T-helper 17 cell (primary cell): Measurements from ENCODE around the gene TNFRSF4. TPM values are rescaled to one million over a fixed set of nuclear protein-coding genes. Genes with fewer than 3 reads are reported as not detected.

ENCODE experiments used
- ATAC-seq: fragments of 150-1000 bp; cut with Tn5 transposase; 2 replicates; pipeline ENCODE4 v1.10.0; 2021; ENCODE audit warnings: mild to moderate bottlenecking, moderate library complexity
- DNase-seq, 3 donors: peaks; one replicate each; pipeline versions ENCODE4 v3.0.0 to v3.0.0-alpha.2; 2020 to 2021
- H3K9me3 ChIP-seq: one replicate; pipeline ENCODE4 v1.7.0; 2013; ENCODE audit warnings: low read length, mild to moderate bottlenecking; ENCODE audit not compliant: control insufficient read depth, poor library complexity, severe bottlenecking
- H3K27ac Mint-ChIP-seq: one replicate; pipeline ENCODE4 v1.8.0; 2022; ENCODE audit warnings: mild to moderate bottlenecking, moderate library complexity, mixed read lengths
- H3K27me3 Mint-ChIP-seq: one replicate; pipeline ENCODE4 v1.8.0; 2022; ENCODE audit warnings: mixed read lengths
- H3K36me3 Mint-ChIP-seq: one replicate; pipeline ENCODE4 v1.8.0; 2022; ENCODE audit warnings: low read depth, mixed read lengths
- H3K4me1 Mint-ChIP-seq: one replicate; pipeline ENCODE4 v1.8.0; 2022; ENCODE audit warnings: mild to moderate bottlenecking, mixed read lengths
- H3K4me3 Mint-ChIP-seq: one replicate; pipeline ENCODE4 v1.8.0; 2022; ENCODE audit warnings: mild to moderate bottlenecking, moderate library complexity, mixed read lengths
- total RNA-seq, 4 donors: library from RNA in 2 of 4; stranded (reverse) in 2 of 4; gene quantifications; one replicate each; pipeline ENCODE4 v1.2.3 and lab custom pipeline; 2022 to 2026

The TNFRSF4 gene
- total RNA-seq, 2 donors from 2014 or later = 94.7 to 127 TPM

DNA sequence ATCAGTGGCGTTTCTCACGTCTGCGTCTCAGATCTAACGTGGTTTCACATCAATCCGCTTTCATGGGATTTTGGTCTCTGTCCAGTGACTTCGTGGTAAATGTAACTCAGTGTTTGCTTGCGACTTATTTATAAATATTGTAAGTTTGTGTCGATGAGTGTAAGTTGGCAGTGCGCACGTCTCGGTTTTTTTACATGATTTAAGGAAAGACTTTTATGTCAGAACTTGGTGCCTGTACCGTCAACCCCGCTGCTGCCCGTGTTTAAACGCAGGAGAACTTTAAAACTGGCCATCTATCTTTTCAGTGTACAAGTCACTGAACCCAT, 19.6 kb upstream of the TNFRSF4 start:
- H3K9me3 ChIP-seq = no peaks in the 10 kb centered on the region
- peak overlapping the region; percentile 79 for H3K27ac Mint-ChIP-seq
- peak overlapping the region; percentile 88 for H3K4me3 Mint-ChIP-seq
- ATAC-seq (no peak), DNase-seq (no peak)
- H3K4me1 Mint-ChIP-seq = peaks cover 25% of the 10 kb centered on the region
- H3K36me3 Mint-ChIP-seq = peaks cover 2% of the 10 kb centered on the region
- H3K27me3 Mint-ChIP-seq = no peaks in the 10 kb centered on the region

DNA sequence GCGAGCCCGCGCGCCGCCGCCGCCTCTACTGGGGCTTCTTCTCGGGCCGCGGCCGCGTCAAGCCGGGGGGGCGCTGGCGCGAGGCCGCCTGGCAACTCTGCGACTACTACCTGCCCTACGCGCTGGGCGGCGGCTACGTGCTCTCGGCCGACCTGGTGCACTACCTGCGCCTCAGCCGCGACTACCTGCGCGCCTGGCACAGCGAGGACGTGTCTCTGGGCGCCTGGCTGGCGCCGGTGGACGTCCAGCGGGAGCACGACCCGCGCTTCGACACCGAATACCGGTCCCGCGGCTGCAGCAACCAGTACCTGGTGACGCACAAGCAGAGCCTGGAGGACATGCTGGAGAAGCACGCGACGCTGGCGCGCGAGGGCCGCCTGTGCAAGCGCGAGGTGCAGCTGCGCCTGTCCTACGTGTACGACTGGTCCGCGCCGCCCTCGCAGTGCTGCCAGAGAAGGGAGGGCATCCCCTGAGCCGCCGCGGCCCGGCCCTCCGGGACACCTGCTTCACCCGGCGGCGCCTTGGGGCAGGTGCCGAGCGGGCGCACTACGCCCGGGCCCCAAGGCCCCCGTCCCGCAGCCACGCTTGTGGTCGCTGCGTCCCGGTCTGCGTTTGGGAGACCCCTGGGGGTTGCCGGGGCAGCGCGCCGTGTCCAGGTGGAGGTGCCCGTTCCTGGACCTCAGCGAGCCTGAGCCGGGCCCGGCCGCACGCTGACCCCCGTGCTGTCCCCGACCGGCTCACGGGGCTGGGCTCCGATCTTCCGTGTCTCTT, 19.0 kb upstream of the TNFRSF4 start:
- ATAC-seq = no peak
- Mint-ChIP-seq H3K36me3 (peaks cover 2% of the 10 kb centered on the region), H3K27ac (peak overlapping the region; percentile 79), H3K4me3 (peak overlapping the region; percentile 88), H3K27me3 (no peaks in the 10 kb centered on the region), H3K4me1 (peaks cover 25% of the 10 kb centered on the region)
- DNase-seq = no peak
- no peaks in the 10 kb centered on the region for H3K9me3 ChIP-seq

DNA sequence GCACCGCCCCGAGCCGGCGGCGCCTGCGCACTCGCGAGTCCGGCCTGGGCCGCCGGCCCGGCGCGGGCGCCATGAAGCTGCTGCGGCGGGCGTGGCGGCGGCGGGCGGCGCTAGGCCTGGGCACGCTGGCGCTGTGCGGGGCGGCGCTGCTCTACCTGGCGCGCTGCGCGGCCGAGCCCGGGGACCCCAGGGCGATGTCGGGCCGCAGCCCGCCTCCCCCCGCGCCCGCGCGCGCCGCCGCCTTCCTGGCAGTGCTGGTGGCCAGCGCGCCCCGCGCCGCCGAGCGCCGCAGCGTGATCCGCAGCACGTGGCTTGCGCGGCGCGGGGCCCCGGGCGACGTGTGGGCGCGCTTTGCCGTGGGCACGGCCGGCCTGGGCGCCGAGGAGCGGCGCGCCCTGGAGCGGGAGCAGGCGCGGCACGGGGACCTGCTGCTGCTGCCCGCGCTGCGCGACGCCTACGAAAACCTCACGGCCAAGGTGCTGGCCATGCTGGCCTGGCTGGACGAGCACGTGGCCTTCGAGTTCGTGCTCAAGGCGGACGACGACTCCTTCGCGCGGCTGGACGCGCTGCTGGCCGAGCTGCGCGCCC, 18.3 kb upstream of the TNFRSF4 start, which contains the start of gene B3GALT6:
B3GALT6 (plus strand) TSS at position 30 of the 588 bp plus-strand sequence; CDS start at position 72, 42 bp downstream.
- no peaks in the 10 kb centered on the region for H3K9me3 ChIP-seq
- Mint-ChIP-seq H3K4me3 (peak within 1 kb of the TSS; percentile 91), H3K4me1 (peaks cover 25% of the 10 kb centered on the region), H3K36me3 (peaks cover 2% of the 10 kb centered on the region), H3K27ac (peak within 1 kb of the TSS; percentile 94), H3K27me3 (no peaks in the 10 kb centered on the region)
- ATAC-seq (no peak), DNase-seq (no peak)

DNA sequence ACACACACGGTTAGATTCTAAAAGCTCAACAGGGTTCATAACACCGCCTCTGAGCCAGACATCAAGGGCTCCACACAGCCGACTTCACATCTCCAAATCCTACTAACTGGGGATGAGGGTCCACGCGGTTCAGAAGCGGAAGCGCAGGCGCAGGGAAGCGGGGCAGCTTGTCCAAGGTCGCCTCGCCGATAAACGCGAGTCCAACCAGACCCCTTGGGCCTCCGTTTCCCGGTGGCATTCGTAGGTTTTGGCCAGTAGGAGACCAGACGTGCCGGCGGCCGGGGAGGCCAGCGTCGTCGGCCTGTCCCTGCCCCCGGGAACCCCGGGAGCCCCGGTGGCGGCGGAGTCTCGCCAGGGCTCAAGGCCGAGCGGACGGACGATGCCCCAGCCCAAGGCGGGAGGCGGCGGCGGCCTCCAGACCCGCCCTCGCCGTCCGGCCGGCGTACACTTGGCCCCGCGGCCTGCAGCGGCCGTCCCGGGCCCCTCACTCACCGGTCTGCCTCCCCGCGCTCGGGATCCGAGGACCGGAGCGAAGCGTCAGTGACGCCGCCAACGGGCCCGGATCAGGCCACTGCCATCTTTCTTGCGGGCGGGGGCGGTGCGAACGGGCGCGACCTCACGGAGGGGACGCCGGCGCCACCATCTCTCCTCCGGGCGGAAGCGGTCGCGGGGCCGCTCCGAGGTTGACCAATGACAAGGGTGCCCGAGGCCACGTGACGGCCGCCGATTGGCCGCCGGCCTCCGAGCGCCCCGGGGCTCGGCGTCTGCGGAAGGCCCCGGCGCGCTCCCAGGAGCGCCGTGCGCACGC, 17.7 kb upstream of the TNFRSF4 start, which contains the start of gene SDF4:
SDF4 (minus strand) TSS at position 602 of the 808 bp plus-strand sequence. CDS start 3,229 bp downstream, outside the sequence.
- peak; percentile 96 for ATAC-seq
- H3K27me3 Mint-ChIP-seq = no peaks in the 10 kb centered on the region

GRCh38 chr1:1230656-1231399, 16.9 kb upstream of the TNFRSF4 start:
- Mint-ChIP-seq H3K27me3 (no peaks in the 10 kb centered on the region), H3K4me3 (peak overlapping the region; percentile 91), H3K36me3 (peaks cover 2% of the 10 kb centered on the region), H3K27ac (peak overlapping the region; percentile 94), H3K4me1 (peaks cover 26% of the 10 kb centered on the region)
- ATAC-seq (no peak), DNase-seq (no peak)
- no peaks in the 10 kb centered on the region for H3K9me3 ChIP-seq

More for the DNA sequence above, 17.7 kb upstream of the TNFRSF4 start, which contains the start of gene SDF4:
- Mint-ChIP-seq H3K4me1 (peaks cover 25% of the 10 kb centered on the region), H3K27ac (peak within 1 kb of the TSS; percentile 94), H3K36me3 (peaks cover 2% of the 10 kb centered on the region), H3K4me3 (peak within 1 kb of the TSS; percentile 91)
- DNase-seq = peak; percentile 94 to 96 (median 96)
- no peaks in the 10 kb centered on the region for H3K9me3 ChIP-seq

DNA sequence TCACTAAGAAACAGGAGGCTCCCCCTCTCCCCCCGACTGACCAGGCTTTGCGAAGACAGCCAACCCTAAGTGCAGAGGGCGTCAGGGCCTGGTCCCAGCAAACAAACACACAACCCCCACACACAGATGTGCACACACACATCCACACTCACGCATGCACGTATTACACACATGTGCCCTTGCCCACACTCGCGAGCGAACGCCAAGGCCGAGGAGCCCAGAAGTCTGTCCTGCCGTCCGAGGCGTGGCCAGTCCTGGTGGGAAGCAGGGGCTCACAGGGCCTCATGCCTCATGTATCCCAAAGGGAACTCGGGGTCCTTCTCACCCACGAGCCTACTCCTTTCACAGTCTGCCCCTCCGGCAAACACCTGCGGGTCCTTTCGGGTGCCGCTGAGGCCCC, 15.8 kb upstream of the TNFRSF4 start:
- Mint-ChIP-seq H3K4me3 (peak overlapping the region; percentile 91), H3K27ac (peak overlapping the region; percentile 94)

GRCh38 chr1:1228596-1229321, 14.8 kb upstream of the TNFRSF4 start:
- no peaks in the 10 kb centered on the region for H3K9me3 ChIP-seq
- H3K27ac Mint-ChIP-seq = peak overlapping the region; percentile 94
- no peak for ATAC-seq
- no peak for DNase-seq
- H3K27me3 Mint-ChIP-seq = no peaks in the 10 kb centered on the region
- no peak overlapping the region for H3K4me3 Mint-ChIP-seq
- H3K36me3 Mint-ChIP-seq = peaks cover 2% of the 10 kb centered on the region
- peaks cover 21% of the 10 kb centered on the region for H3K4me1 Mint-ChIP-seq

More for the DNA sequence above, 15.8 kb upstream of the TNFRSF4 start:
- peaks cover 2% of the 10 kb centered on the region for H3K36me3 Mint-ChIP-seq
- DNase-seq (no peak), ATAC-seq (no peak)
- no peaks in the 10 kb centered on the region for H3K27me3 Mint-ChIP-seq
- H3K4me1 Mint-ChIP-seq = peaks cover 28% of the 10 kb centered on the region
- no peaks in the 10 kb centered on the region for H3K9me3 ChIP-seq

GRCh38 chr1:1228187-1228586, 14.2 kb upstream of the TNFRSF4 start:
- ATAC-seq (no peak), DNase-seq (no peak)
- no peak overlapping the region for H3K27ac Mint-ChIP-seq
- H3K9me3 ChIP-seq = no peaks in the 10 kb centered on the region
- H3K4me1 Mint-ChIP-seq = peaks cover 18% of the 10 kb centered on the region
- H3K4me3 Mint-ChIP-seq = no peak overlapping the region
- H3K27me3 Mint-ChIP-seq = no peaks in the 10 kb centered on the region
- H3K36me3 Mint-ChIP-seq = peaks cover 4% of the 10 kb centered on the region

GRCh38 chr1:1227386-1227785, 13.4 kb upstream of the TNFRSF4 start:
- H3K27ac Mint-ChIP-seq = no peak overlapping the region
- no peaks in the 10 kb centered on the region for H3K27me3 Mint-ChIP-seq
- H3K9me3 ChIP-seq = no peaks in the 10 kb centered on the region
- no peak for ATAC-seq
- H3K36me3 Mint-ChIP-seq = peaks cover 5% of the 10 kb centered on the region
- H3K4me3 Mint-ChIP-seq = no peak overlapping the region
- H3K4me1 Mint-ChIP-seq = peaks cover 18% of the 10 kb centered on the region
- DNase-seq = no peak

DNA sequence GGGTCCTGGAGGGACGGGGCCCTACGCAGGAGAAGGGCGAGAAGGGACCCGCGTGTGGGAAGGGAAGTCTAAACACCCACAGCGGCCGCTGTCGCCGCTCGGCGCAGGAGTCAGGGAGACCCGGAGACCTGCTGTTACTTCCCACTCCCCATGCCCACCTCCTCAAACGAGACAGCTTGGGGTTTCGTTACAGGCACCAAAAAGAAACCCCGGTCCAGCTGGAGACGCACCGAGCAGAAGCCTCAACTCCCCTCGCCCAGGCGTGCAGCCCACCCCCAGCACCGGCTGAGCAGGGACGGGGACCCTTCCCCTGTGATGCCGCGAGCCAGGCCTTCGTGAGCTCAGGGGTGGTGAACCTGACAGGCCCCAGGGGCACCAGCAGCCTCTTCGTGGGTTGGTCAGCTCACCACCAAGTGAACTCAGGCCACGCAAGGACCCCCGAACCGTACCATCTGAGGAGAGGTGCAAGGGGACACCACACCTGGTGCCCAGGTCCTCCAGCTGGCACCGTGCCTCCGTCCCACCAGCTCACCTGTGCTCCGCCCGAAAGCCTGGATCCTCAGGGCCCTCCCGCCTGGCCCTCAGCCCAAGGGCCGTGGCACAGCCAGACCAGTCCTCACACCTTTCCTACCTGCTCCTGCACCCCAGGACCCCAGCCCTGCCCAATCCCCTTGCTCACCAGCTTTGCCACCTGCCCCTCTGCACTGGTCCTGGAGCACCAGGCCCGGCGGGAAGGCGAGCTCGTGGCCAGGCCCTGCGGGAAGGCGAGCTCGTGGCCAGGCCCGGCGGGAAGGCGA, 12.8 kb upstream of the TNFRSF4 start:
- no peak overlapping the region for H3K27ac Mint-ChIP-seq
- no peaks in the 10 kb centered on the region for H3K27me3 Mint-ChIP-seq
- no peaks in the 10 kb centered on the region for H3K9me3 ChIP-seq
- peaks cover 18% of the 10 kb centered on the region for H3K4me1 Mint-ChIP-seq
- ATAC-seq (no peak), DNase-seq (no peak)
- H3K4me3 Mint-ChIP-seq = no peak overlapping the region
- peaks cover 4% of the 10 kb centered on the region for H3K36me3 Mint-ChIP-seq

GRCh38 chr1:1225913-1226312, 12.0 kb upstream of the TNFRSF4 start:
- no peak for ATAC-seq
- no peaks in the 10 kb centered on the region for H3K27me3 Mint-ChIP-seq
- H3K4me3 Mint-ChIP-seq = no peak overlapping the region
- H3K9me3 ChIP-seq = no peaks in the 10 kb centered on the region
- peaks cover 17% of the 10 kb centered on the region for H3K4me1 Mint-ChIP-seq
- DNase-seq = no peak
- H3K36me3 Mint-ChIP-seq = peaks cover 3% of the 10 kb centered on the region
- H3K27ac Mint-ChIP-seq = peak overlapping the region; percentile 39
